HCT116 (cell line): ENCODE results near the gene KCNIP4. TPM values are rescaled to one million over a fixed set of nuclear protein-coding genes. Genes with fewer than 3 reads are reported as not detected.

Experiments
- ATAC-seq: fragments of 200-7000 bp; cut with Tn5 transposase; 2 replicates; pipeline ENCODE4 v1.9.1; 2020; ENCODE audit warnings: mild to moderate bottlenecking, moderate library complexity
- BruUV-seq: library from RNA; stranded (reverse); fragments of 400-500 nt; replicated peaks from 2 replicates; lab custom pipeline; 2021; lab: Mats Ljungman, UMichigan
- CTCF ChIA-PET: fragments of 300-600 bp; sonication (Branson Sonifier 250); formaldehyde crosslinking; loops from one replicate; lab custom pipeline; 2021; ENCODE audit warnings: antibody characterized with exemption; lab: Charles Lee
- POLR2A ChIA-PET: fragments of 300-600, 350-600 bp; sonication (Branson Sonifier 250); formaldehyde crosslinking; loops from one replicate; lab custom pipeline; 2021; ENCODE audit warnings: antibody characterized with exemption; lab: Charles Lee
- RAD21 ChIA-PET, 2 experiments: fragments of 300-600 bp; sonication (Branson Sonifier 250); formaldehyde crosslinking; loops; one replicate each; lab custom pipeline; 2023; ENCODE audit warnings: low total read pairs in 2 of 2; ENCODE audit not compliant: uncharacterized antibody in 2 of 2, unreplicated experiment in 2 of 2, low non-redundant PET in 1 of 2; lab: Charles Lee
- DNase-seq: peaks from one replicate; pipeline ENCODE4 v3.0.0-alpha.2; 2010; ENCODE audit warnings: low read depth, low spot score
- H2AFZ ChIP-seq: fragments of 200-600 bp; shearing (Covaris generic), sonication (generic); 2 replicates; pipeline ENCODE4 v1.6.1; 2017; ENCODE audit warnings: low read depth, mixed run types, mixed read lengths, antibody characterized with exemption, low read length; ENCODE audit not compliant: poor library complexity, severe bottlenecking
- H3K27ac ChIP-seq: 2 replicates; pipeline ENCODE4 v1.5.1; 2012; ENCODE audit warnings: low read depth, low read length
- H3K27me3 ChIP-seq: fragments of 200-600 bp; sonication (generic); 2 replicates; pipeline ENCODE4 v1.6.1; 2016; ENCODE audit warnings: mixed run types, low read length, mixed read lengths; ENCODE audit not compliant: insufficient read depth
- H3K36me3 ChIP-seq, 2 experiments: fragments of 200-500 bp in 1 of 2; fragments of 200-600 bp in 1 of 2; sonication (Bioruptor generic) in 1 of 2; sonication (generic) in 1 of 2; 2 replicates each; pipeline versions ENCODE4 v1.5.1 to v1.6.1; 2014 to 2016; ENCODE audit warnings: low read length in 2 of 2, inconsistent platforms in 1 of 2, mixed read lengths in 1 of 2, mixed run types in 1 of 2; ENCODE audit not compliant: insufficient read depth in 2 of 2, control insufficient read depth in 1 of 2
- H3K4me1 ChIP-seq, 2 experiments: fragments of 200-600 bp in 1 of 2; sonication (generic) in 1 of 2; 2 replicates each; pipeline versions ENCODE4 v1.5.1 to v1.6.1; 2012 to 2017; ENCODE audit warnings: low read length in 2 of 2, inconsistent platforms in 1 of 2, mild to moderate bottlenecking in 1 of 2, mixed read lengths in 1 of 2, mixed run types in 1 of 2, moderate library complexity in 1 of 2; ENCODE audit not compliant: insufficient read depth in 2 of 2, control insufficient read depth in 1 of 2
- H3K4me2 ChIP-seq: fragments of 200-600 bp; sonication (generic); 2 replicates; pipeline ENCODE4 v1.6.1; 2017; ENCODE audit warnings: mixed run types, low read length, mixed read lengths
- H3K4me3 ChIP-seq, 2 experiments: fragments of 200-600 bp in 1 of 2; sonication (generic) in 1 of 2; replicated peaks in 1 of 2; 2 replicates each; pipeline ENCODE4 v1.5.1; 2011 to 2016; ENCODE audit warnings: low read length in 2 of 2, control low read depth in 1 of 2, low read depth in 1 of 2, mild to moderate bottlenecking in 1 of 2, mixed read lengths in 1 of 2, mixed run types in 1 of 2
- H3K79me2 ChIP-seq: fragments of 200-600 bp; sonication (generic); 2 replicates; pipeline ENCODE4 v1.6.1; 2017; ENCODE audit warnings: mild to moderate bottlenecking, mixed run types, low read length, moderate library complexity, mixed read lengths; ENCODE audit not compliant: insufficient read depth
- H3K9ac ChIP-seq: fragments of 200-600 bp; sonication (generic); 2 replicates; pipeline ENCODE4 v1.6.1; 2016; ENCODE audit warnings: low read length, mixed read lengths
- H3K9me2 ChIP-seq: fragments of 200-600 bp; sonication (generic), shearing (Covaris generic); 2 replicates; pipeline ENCODE4 v1.6.1; 2017; ENCODE audit warnings: mixed run types, mild to moderate bottlenecking, moderate library complexity; ENCODE audit not compliant: insufficient read depth
- H3K9me3 ChIP-seq, 2 experiments: fragments of 200-500 bp in 1 of 2; fragments of 200-600 bp in 1 of 2; sonication (Bioruptor generic) in 1 of 2; sonication (generic) in 1 of 2; 2 replicates each; pipeline ENCODE4 v1.6.1; 2014 to 2017; ENCODE audit warnings: low read length in 2 of 2, mixed read lengths in 2 of 2, inconsistent platforms in 1 of 2, low read depth in 1 of 2, mild to moderate bottlenecking in 1 of 2, mixed run types in 1 of 2, moderate library complexity in 1 of 2; ENCODE audit not compliant: control insufficient read depth in 1 of 2, insufficient read depth in 1 of 2
- H4K20me1 ChIP-seq: fragments of 200-600 bp; sonication (generic), shearing (Covaris generic); 2 replicates; pipeline ENCODE4 v1.6.1; 2017; ENCODE audit warnings: mixed run types, mild to moderate bottlenecking, moderate library complexity; ENCODE audit not compliant: insufficient read depth
- ATF3 ChIP-seq: IDR thresholded peaks from 2 replicates; pipeline ENCODE4 v1.6.1; 2012
- CBX3 ChIP-seq: IDR thresholded peaks from 2 replicates; pipeline ENCODE4 v1.6.1; 2012; ENCODE audit warnings: low read depth
- CEBPB ChIP-seq: IDR thresholded peaks from 2 replicates; pipeline ENCODE4 v1.6.1; 2012; ENCODE audit warnings: low read depth
- ELF1 ChIP-seq: IDR thresholded peaks from 2 replicates; pipeline ENCODE4 v1.6.1; 2012; ENCODE audit warnings: low read depth, borderline replicate concordance
- EZH2phosphoT487 ChIP-seq: fragments of 200-600 bp; IDR thresholded peaks from 2 replicates; pipeline ENCODE4 v1.6.1; 2018; ENCODE audit warnings: antibody characterized with exemption, borderline replicate concordance
- FOSL1 ChIP-seq: IDR thresholded peaks from 2 replicates; pipeline ENCODE4 v1.6.1; 2012; ENCODE audit warnings: low read depth
- JUND ChIP-seq: IDR thresholded peaks from 2 replicates; pipeline ENCODE4 v1.6.1; 2012
- POLR2A ChIP-seq: IDR thresholded peaks from 2 replicates; pipeline ENCODE4 v1.7.0; 2011; ENCODE audit warnings: borderline replicate concordance; ENCODE audit not compliant: insufficient read depth, insufficient read length; ENCODE audit errors: extremely low read depth
- POLR2AphosphoS5 ChIP-seq: IDR thresholded peaks from 2 replicates; pipeline ENCODE4 v1.6.1; 2011; ENCODE audit warnings: mild to moderate bottlenecking, low read depth, low read length, moderate library complexity
- RAD21 ChIP-seq: IDR thresholded peaks from 2 replicates; pipeline ENCODE4 v1.6.1; 2012; ENCODE audit warnings: low read depth, mild to moderate bottlenecking
- SIN3A ChIP-seq: IDR thresholded peaks from 2 replicates; pipeline ENCODE4 v1.6.1; 2012; ENCODE audit warnings: low read depth
- SP1 ChIP-seq: IDR thresholded peaks from 2 replicates; pipeline ENCODE4 v1.6.1; 2012; ENCODE audit warnings: low read depth
- TCF7L2 ChIP-seq: IDR thresholded peaks from 2 replicates; pipeline ENCODE4 v1.7.0; 2011; ENCODE audit warnings: borderline replicate concordance, inconsistent platforms; ENCODE audit not compliant: insufficient read depth, insufficient read length; ENCODE audit errors: extremely low read depth
- ZBTB33 ChIP-seq: IDR thresholded peaks from 2 replicates; pipeline ENCODE4 v1.6.1; 2011; ENCODE audit warnings: mild to moderate bottlenecking, low read length, moderate library complexity; ENCODE audit not compliant: insufficient replicate concordance; ENCODE audit errors: extremely low read depth
- ZFX ChIP-seq: fragments of 450-650 bp; IDR thresholded peaks from 2 replicates; pipeline ENCODE4 v1.6.1; 2017
- intact Hi-C: fragments of 100-400 bp; cut with micrococcal nuclease; formaldehyde crosslinking; loops from 2 replicates; pipeline ENCODE4 v1.10.0; 2022
- total RNA-seq: library from RNA; stranded (reverse); gene quantifications from one replicate; pipeline ENCODE4 v1.2.1, GENCODE V29; 2021; ENCODE audit not compliant: unreplicated experiment
- TF ChIP-seq, protein P1 (sequence below): IDR thresholded peaks from 2 replicates; pipeline ENCODE4 v1.6.1; 2012

KCNIP4 gene
- total RNA-seq, 1 experiment from 2014 or later: not detected

DNA sequence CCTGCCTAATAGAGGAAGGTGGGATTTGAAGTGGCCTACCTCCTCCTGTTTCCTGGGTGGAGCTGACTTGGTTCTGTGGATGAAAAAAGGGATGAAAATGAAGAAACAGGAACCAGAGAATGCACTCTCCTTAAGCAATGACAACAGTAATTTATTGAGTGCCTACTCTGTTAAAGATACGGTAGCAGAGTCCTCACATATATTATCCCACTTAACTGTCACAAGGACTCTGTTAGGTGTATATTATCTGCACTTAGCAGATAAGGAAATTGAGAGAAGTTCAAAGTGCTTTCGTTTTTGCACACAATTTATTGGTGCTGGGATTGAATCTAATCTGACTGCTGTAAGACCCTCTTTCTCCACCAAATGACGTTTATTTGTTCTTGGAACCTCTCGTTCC, 947.1 kb downstream of the KCNIP4 start:
- H3K9ac ChIP-seq: no peak overlapping the region
- H3K79me2 ChIP-seq: no peaks in the 10 kb centered on the region
- H2AFZ ChIP-seq: no peak overlapping the region
- no peaks in the 10 kb centered on the region for H3K27me3 ChIP-seq
- H3K36me3 ChIP-seq: no peaks in the 10 kb centered on the region
- no peak for ATAC-seq
- no peaks in the 10 kb centered on the region for H4K20me1 ChIP-seq
- intact Hi-C loops: no loop called here
- no peak for TF ChIP-seq ZBTB33
- no peak for TF ChIP-seq ELF1
- no peak for TF ChIP-seq CEBPB
- TF ChIP-seq POLR2A: no peak
- TF ChIP-seq JUND: no peak
- no peak for TF ChIP-seq SIN3A
- no peaks in the 10 kb centered on the region for H3K9me2 ChIP-seq
- no TSS peak for BruUV-seq
- DNase-seq: no peak
- ChIA-PET CTCF (no interaction called here), POLR2A (no interaction called here), RAD21 (no interaction called here)
- H3K9me3 ChIP-seq: peaks cover 0 to 10% of the 10 kb centered on the region in 2 experiments; a peak in 2 of 4 replicates
- no peak overlapping the region for H3K27ac ChIP-seq
- H3K4me3 ChIP-seq: no peak overlapping the region
- no peaks in the 10 kb centered on the region for H3K4me1 ChIP-seq
- no peak overlapping the region for H3K4me2 ChIP-seq

GRCh38 chr4:20997886-20998285, 950.7 kb downstream of the KCNIP4 start:
- Histone ChIP-seq H3K9me3 (peaks cover 0 to 8% of the 10 kb centered on the region in 2 experiments; a peak in 2 of 4 replicates), H3K4me3 (no peak overlapping the region), H3K9me2 (no peaks in the 10 kb centered on the region), H4K20me1 (no peaks in the 10 kb centered on the region), H3K4me1 (no peaks in the 10 kb centered on the region), H3K9ac (no peak overlapping the region), H3K27me3 (no peaks in the 10 kb centered on the region), H3K79me2 (no peaks in the 10 kb centered on the region), H3K36me3 (no peaks in the 10 kb centered on the region), H2AFZ (no peak overlapping the region), H3K4me2 (no peak overlapping the region), H3K27ac (no peak overlapping the region)
- DNase-seq: no peak
- intact Hi-C loops: no loop called here
- TF ChIP-seq CBX3 (no peak), SIN3A (no peak), SP1 (no peak), EZH2phosphoT487 (no peak), ZBTB33 (no peak), CEBPB (no peak), POLR2AphosphoS5 (no peak), ATF3 (no peak), ZFX (no peak), JUND (no peak), RAD21 (no peak), ELF1 (no peak), FOSL1 (no peak), TCF7L2 (no peak)
- TF ChIP-seq, protein P1, sequence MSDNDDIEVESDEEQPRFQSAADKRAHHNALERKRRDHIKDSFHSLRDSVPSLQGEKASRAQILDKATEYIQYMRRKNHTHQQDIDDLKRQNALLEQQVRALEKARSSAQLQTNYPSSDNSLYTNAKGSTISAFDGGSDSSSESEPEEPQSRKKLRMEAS: no peak
- ChIA-PET RAD21 (no interaction called here), POLR2A (no interaction called here), CTCF (no interaction called here)
- no TSS peak for BruUV-seq
- no peak for ATAC-seq
